Neuronal stem cell (in vitro differentiated cells): ENCODE results near the gene LUC7L2.

Experiments used
- DNase-seq: peaks from one replicate; pipeline ENCODE4 v3.0.0-alpha.2; 2013; ENCODE audit warnings: low spot score
- H2AFZ ChIP-seq: one replicate; pipeline ENCODE4 v1.6.1; 2013; ENCODE audit warnings: mild to moderate bottlenecking, low read length, inconsistent platforms
- H2AK5ac ChIP-seq: 2 replicates; pipeline ENCODE4 v1.6.1; 2013; ENCODE audit warnings: low read depth, mild to moderate bottlenecking, inconsistent platforms, low read length, moderate library complexity, mixed read lengths
- H2BK120ac ChIP-seq: 2 replicates; pipeline ENCODE4 v1.6.1; 2013; ENCODE audit warnings: low read depth, mild to moderate bottlenecking, inconsistent platforms, low read length, moderate library complexity, mixed read lengths
- H2BK12ac ChIP-seq: one replicate; pipeline ENCODE4 v1.6.1; 2013; ENCODE audit warnings: low read length, inconsistent platforms
- H2BK15ac ChIP-seq: 2 replicates; pipeline ENCODE4 v1.6.1; 2013; ENCODE audit warnings: mild to moderate bottlenecking, low read length, inconsistent platforms, mixed read lengths
- H2BK5ac ChIP-seq: one replicate; pipeline ENCODE4 v1.6.1; 2013; ENCODE audit warnings: inconsistent platforms, mild to moderate bottlenecking, low read length, moderate library complexity
- H3K14ac ChIP-seq: one replicate; pipeline ENCODE4 v1.6.1; 2013; ENCODE audit warnings: low read length, inconsistent platforms
- H3K18ac ChIP-seq: 2 replicates; pipeline ENCODE4 v1.6.1; 2013; ENCODE audit warnings: low read length, inconsistent platforms
- H3K23ac ChIP-seq: 2 replicates; pipeline ENCODE4 v1.6.1; 2013; ENCODE audit warnings: low read depth, mild to moderate bottlenecking, mixed read lengths, low read length, inconsistent platforms; ENCODE audit not compliant: poor library complexity
- H3K27ac ChIP-seq: replicated peaks from 3 replicates; pipeline ENCODE4 v1.5.1; 2013; ENCODE audit warnings: low read length, inconsistent platforms
- H3K27me3 ChIP-seq, 3 experiments: 2 replicates each; pipeline ENCODE4 v1.6.1; 2013; ENCODE audit warnings: low read length in 3 of 3, mild to moderate bottlenecking in 2 of 3, inconsistent platforms in 1 of 3, low read depth in 1 of 3, mixed read lengths in 1 of 3, moderate library complexity in 1 of 3; ENCODE audit not compliant: control insufficient read depth in 3 of 3, insufficient read depth in 3 of 3
- H3K36me3 ChIP-seq, 2 donors: replicated peaks in 1 of 2; 2 replicates each; pipeline ENCODE4 v1.6.1; 2013; ENCODE audit warnings: low read length in 2 of 2; ENCODE audit not compliant: control insufficient read depth in 2 of 2, insufficient read depth in 2 of 2
- H3K4ac ChIP-seq: 2 replicates; pipeline ENCODE4 v1.6.1; 2013; ENCODE audit warnings: inconsistent platforms, mild to moderate bottlenecking, low read length, moderate library complexity
- H3K4me1 ChIP-seq, 2 donors: 1 replicate in 1 of 2; 2 replicates in 1 of 2; pipeline ENCODE4 v1.6.1; 2013; ENCODE audit warnings: low read length in 2 of 2, low read depth in 1 of 2; ENCODE audit not compliant: control insufficient read depth in 2 of 2, insufficient read depth in 1 of 2
- H3K4me2 ChIP-seq: one replicate; pipeline ENCODE4 v1.6.1; 2013; ENCODE audit warnings: mild to moderate bottlenecking, low read length, inconsistent platforms; ENCODE audit not compliant: insufficient read depth, poor library complexity, severe bottlenecking
- H3K4me3 ChIP-seq, 2 donors: 2 replicates each; pipeline ENCODE4 v1.5.1; 2013; ENCODE audit warnings: low read length in 2 of 2, mild to moderate bottlenecking in 2 of 2, inconsistent platforms in 1 of 2, moderate library complexity in 1 of 2
- H3K79me1 ChIP-seq: one replicate; pipeline ENCODE4 v1.6.1; 2013; ENCODE audit warnings: low read depth, mild to moderate bottlenecking, inconsistent platforms, low read length, moderate library complexity
- H3K9ac ChIP-seq: one replicate; pipeline ENCODE4 v1.6.1; 2013; ENCODE audit warnings: mild to moderate bottlenecking, low read depth, low read length, inconsistent platforms; ENCODE audit not compliant: poor library complexity
- H3K9me3 ChIP-seq, 2 donors: replicated peaks in 1 of 2; 2 replicates each; pipeline versions ENCODE3 to v1.6.1; 2013; ENCODE audit warnings: low read length in 2 of 2, mild to moderate bottlenecking in 2 of 2, inconsistent platforms in 1 of 2, low read depth in 1 of 2, mixed read lengths in 1 of 2, moderate library complexity in 1 of 2; ENCODE audit not compliant: control insufficient read depth in 2 of 2, insufficient read depth in 1 of 2
- H4K8ac ChIP-seq: one replicate; pipeline ENCODE4 v1.6.1; 2013; ENCODE audit warnings: low read depth, mild to moderate bottlenecking, inconsistent platforms, low read length, moderate library complexity
- H4K91ac ChIP-seq: one replicate; pipeline ENCODE4 v1.6.1; 2013; ENCODE audit warnings: low read length, low read depth, mild to moderate bottlenecking, inconsistent platforms; ENCODE audit not compliant: poor library complexity
- WGBS, 2 donors: extraction: QIAGEN DNeasy Blood & Tissue Kit; methylation state at CpG; one replicate each; pipeline ENCODE4 v1.1.7; 2013; ENCODE audit warnings: missing lambda C conversion rate in 2 of 2, mixed read lengths in 1 of 2; ENCODE audit not compliant: insufficient read length in 2 of 2, insufficient replicate concordance in 1 of 2; ENCODE audit errors: extremely low coverage in 2 of 2; 5-methylcytosine and 5-hydroxymethylcytosine counted together

The LUC7L2 gene

GRCh38 chr7:139384611-139385010 is 24.9 kb downstream of the LUC7L2 start:
- Histone ChIP-seq H2BK5ac (no peak overlapping the region), H2BK15ac (no peak overlapping the region), H3K36me3 (peaks cover 3 to 92% of the 10 kb centered on the region in 2 donors), H3K18ac (no peak overlapping the region), H3K4ac (no peak overlapping the region), H3K4me2 (no peak overlapping the region), H4K91ac (no peak overlapping the region), H3K27ac (no peak overlapping the region), H3K23ac (no peak overlapping the region), H3K79me1 (no peaks in the 10 kb centered on the region), H2AK5ac (no peak overlapping the region), H2BK120ac (no peak overlapping the region), H4K8ac (no peak overlapping the region), H2AFZ (no peak overlapping the region), H3K14ac (no peak overlapping the region), H2BK12ac (no peak overlapping the region), H3K4me1 (no peaks in the 10 kb centered on the region), H3K9me3 (peaks cover 0 to 1% of the 10 kb centered on the region in 2 donors), H3K9ac (no peak overlapping the region), H3K27me3 (no peaks in the 10 kb centered on the region), H3K4me3 (no peak overlapping the region)
- no CpG with 5 or more reads among the region's 3 CpGs for WGBS, 2 donors
- DNase-seq = no peak

- Histone ChIP-seq H3K23ac (no peak overlapping the region), H3K4me3 (no peak overlapping the region), H3K9ac (no peak overlapping the region), H2BK12ac (no peak overlapping the region), H3K14ac (no peak overlapping the region), H2AK5ac (no peak overlapping the region), H3K4ac (no peak overlapping the region), H4K8ac (no peak overlapping the region), H3K18ac (no peak overlapping the region), H2BK5ac (no peak overlapping the region), H3K27ac (no peak overlapping the region), H3K4me1 (no peaks in the 10 kb centered on the region), H2AFZ (no peak overlapping the region), H3K9me3 (peaks cover 0 to 4% of the 10 kb centered on the region in 2 donors), H4K91ac (no peak overlapping the region), H2BK120ac (no peak overlapping the region), H3K4me2 (no peak overlapping the region), H3K27me3 (no peaks in the 10 kb centered on the region), H2BK15ac (no peak overlapping the region), H3K79me1 (no peaks in the 10 kb centered on the region), H3K36me3 (peaks cover 6 to 89% of the 10 kb centered on the region in 2 donors)
- DNase-seq = no peak
- WGBS, 2 donors = no CpG with 5 or more reads among the region's 5 CpGs
These were observed 27.9 kb downstream of the LUC7L2 start for GRCh38 chr7:139387594-139387993.

- Histone ChIP-seq H2BK12ac (no peak overlapping the region), H3K4me2 (no peak overlapping the region), H3K4me3 (no peak overlapping the region), H4K8ac (no peak overlapping the region), H2AFZ (no peak overlapping the region), H4K91ac (no peak overlapping the region), H2BK15ac (no peak overlapping the region), H3K36me3 (peaks cover 6 to 93% of the 10 kb centered on the region in 2 donors), H3K4ac (no peak overlapping the region), H3K79me1 (peaks cover 2% of the 10 kb centered on the region), H2BK5ac (no peak overlapping the region), H3K14ac (no peak overlapping the region), H3K4me1 (no peaks in the 10 kb centered on the region), H2AK5ac (no peak overlapping the region), H3K27ac (no peak overlapping the region), H3K23ac (no peak overlapping the region), H3K9ac (no peak overlapping the region), H3K18ac (no peak overlapping the region), H3K9me3 (peaks cover 0 to 4% of the 10 kb centered on the region in 2 donors), H2BK120ac (no peak overlapping the region), H3K27me3 (no peaks in the 10 kb centered on the region)
- DNase-seq = no peak
- WGBS, 2 donors = no CpG with 5 or more reads among the region's 3 CpGs
These were observed 29.4 kb downstream of the LUC7L2 start for GRCh38 chr7:139389091-139389490.

GRCh38 chr7:139389774-139390173 is 30.1 kb downstream of the LUC7L2 start:
- Histone ChIP-seq H3K36me3 (peaks cover 5 to 93% of the 10 kb centered on the region in 2 donors), H3K14ac (no peak overlapping the region), H3K4me3 (no peak overlapping the region), H2BK5ac (no peak overlapping the region), H2BK12ac (no peak overlapping the region), H3K9me3 (peaks cover 0 to 4% of the 10 kb centered on the region in 2 donors), H3K4ac (no peak overlapping the region), H4K91ac (no peak overlapping the region), H3K23ac (no peak overlapping the region), H3K4me2 (no peak overlapping the region), H2AFZ (no peak overlapping the region), H4K8ac (no peak overlapping the region), H2BK15ac (no peak overlapping the region), H3K27ac (no peak overlapping the region), H3K18ac (no peak overlapping the region), H2AK5ac (no peak overlapping the region), H3K9ac (no peak overlapping the region), H3K4me1 (no peaks in the 10 kb centered on the region), H3K27me3 (no peaks in the 10 kb centered on the region), H2BK120ac (no peak overlapping the region), H3K79me1 (peaks cover 2% of the 10 kb centered on the region)
- DNase-seq = no peak
- WGBS, 2 donors = no CpG with 5 or more reads among the region's 2 CpGs
